H9 (cell line): Measurements from ENCODE around the gene ANXA3. TPM values are rescaled to one million over a fixed set of nuclear protein-coding genes. Genes with fewer than 3 reads are reported as not detected.

Source experiments
- DNase-seq: peaks from one replicate; pipeline ENCODE4 v3.0.0-alpha.2; 2017
- H2AFZ ChIP-seq: one replicate; pipeline ENCODE4 v1.6.1; 2013; ENCODE audit warnings: mild to moderate bottlenecking, low read length, control low read depth, moderate library complexity
- H2AK5ac ChIP-seq: 2 replicates; pipeline ENCODE4 v1.6.1; 2013; ENCODE audit warnings: low read length, control low read depth, mixed read lengths; ENCODE audit not compliant: insufficient read length
- H2BK120ac ChIP-seq: one replicate; pipeline ENCODE4 v1.6.1; 2013; ENCODE audit warnings: low read depth, mild to moderate bottlenecking, low read length, control low read depth, inconsistent platforms; ENCODE audit not compliant: poor library complexity, severe bottlenecking
- H2BK12ac ChIP-seq: 2 replicates; pipeline ENCODE4 v1.6.1; 2013; ENCODE audit warnings: low read length, control low read depth, mixed read lengths, low read depth; ENCODE audit not compliant: insufficient read length
- H2BK15ac ChIP-seq: 2 replicates; pipeline ENCODE4 v1.6.1; 2013; ENCODE audit warnings: low read depth, low read length, control low read depth
- H2BK20ac ChIP-seq: one replicate; pipeline ENCODE4 v1.6.1; 2013; ENCODE audit warnings: low read depth, mild to moderate bottlenecking, low read length, control low read depth, inconsistent platforms; ENCODE audit not compliant: poor library complexity, severe bottlenecking
- H2BK5ac ChIP-seq: 2 replicates; pipeline ENCODE4 v1.6.1; 2013; ENCODE audit warnings: low read length, control low read depth, mixed read lengths; ENCODE audit not compliant: insufficient read length
- H3K14ac ChIP-seq: 2 replicates; pipeline ENCODE4 v1.6.1; 2013; ENCODE audit warnings: low read length, control low read depth; ENCODE audit not compliant: insufficient read depth
- H3K18ac ChIP-seq: 2 replicates; pipeline ENCODE4 v1.6.1; 2013; ENCODE audit warnings: low read depth, mild to moderate bottlenecking, mixed read lengths, low read length, control low read depth; ENCODE audit not compliant: insufficient read length
- H3K23ac ChIP-seq: 2 replicates; pipeline ENCODE4 v1.6.1; 2013; ENCODE audit warnings: low read length, control low read depth, mixed read lengths, low read depth; ENCODE audit not compliant: insufficient read length
- H3K23me2 ChIP-seq: 2 replicates; pipeline ENCODE4 v1.6.1; 2013; ENCODE audit warnings: low read depth, mild to moderate bottlenecking, mixed read lengths, low read length, control low read depth; ENCODE audit not compliant: insufficient read length, poor library complexity, severe bottlenecking
- H3K27ac ChIP-seq: 2 replicates; pipeline ENCODE4 v1.5.1; 2013; ENCODE audit warnings: low read length, control low read depth, mixed read lengths, low read depth; ENCODE audit not compliant: insufficient read length
- H3K27me3 ChIP-seq: 2 replicates; pipeline ENCODE4 v1.6.1; 2013; ENCODE audit warnings: low read length, control low read depth, inconsistent platforms; ENCODE audit not compliant: insufficient read depth
- H3K4ac ChIP-seq: 2 replicates; pipeline ENCODE4 v1.6.1; 2013; ENCODE audit warnings: low read depth, mild to moderate bottlenecking, control low read depth, inconsistent platforms, low read length, moderate library complexity
- H3K4me1 ChIP-seq: 2 replicates; pipeline ENCODE4 v1.6.1; 2013; ENCODE audit warnings: low read length, control low read depth, inconsistent platforms; ENCODE audit not compliant: insufficient read depth
- H3K4me2 ChIP-seq: 2 replicates; pipeline ENCODE4 v1.6.1; 2013; ENCODE audit warnings: low read length, control low read depth, mixed read lengths; ENCODE audit not compliant: insufficient read length, insufficient read depth
- H3K56ac ChIP-seq: 2 replicates; pipeline ENCODE4 v1.6.1; 2013; ENCODE audit warnings: low read depth, mild to moderate bottlenecking, mixed read lengths, low read length, control low read depth; ENCODE audit not compliant: insufficient read length
- H3K79me1 ChIP-seq: 2 replicates; pipeline ENCODE4 v1.6.1; 2013; ENCODE audit warnings: low read depth, mild to moderate bottlenecking, moderate library complexity, low read length, control low read depth, inconsistent platforms; ENCODE audit not compliant: insufficient read depth, poor library complexity, severe bottlenecking
- H3K79me2 ChIP-seq: 2 replicates; pipeline ENCODE4 v1.6.1; 2013; ENCODE audit warnings: low read length, control low read depth, inconsistent platforms; ENCODE audit not compliant: insufficient read depth
- H3K9ac ChIP-seq: 2 replicates; pipeline ENCODE4 v1.6.1; 2013; ENCODE audit warnings: low read length, control low read depth, mixed read lengths; ENCODE audit not compliant: insufficient read length; ENCODE audit errors: extremely low read depth
- H3K9me3 ChIP-seq: one replicate; pipeline ENCODE4 v1.6.1; 2013; ENCODE audit warnings: low read depth, low read length, inconsistent platforms; ENCODE audit not compliant: control insufficient read depth
- H3T11ph ChIP-seq: one replicate; pipeline ENCODE4 v1.6.1; 2013; ENCODE audit warnings: mild to moderate bottlenecking, low read length, control low read depth, inconsistent platforms
- H4K20me1 ChIP-seq: one replicate; pipeline ENCODE4 v1.6.1; 2013; ENCODE audit not compliant: control insufficient read depth, insufficient read length, insufficient read depth
- H4K5ac ChIP-seq: 2 replicates; pipeline ENCODE4 v1.6.1; 2013; ENCODE audit warnings: low read depth, mild to moderate bottlenecking, mixed read lengths, low read length, control low read depth; ENCODE audit not compliant: insufficient read length
- H4K8ac ChIP-seq: replicated peaks from 2 replicates; pipeline ENCODE4 v1.6.1; 2013; ENCODE audit warnings: low read length, control low read depth, mixed read lengths, low read depth; ENCODE audit not compliant: insufficient read length
- H4K91ac ChIP-seq: 2 replicates; pipeline ENCODE4 v1.6.1; 2013; ENCODE audit warnings: low read depth, mild to moderate bottlenecking, moderate library complexity, mixed read lengths, low read length, control low read depth; ENCODE audit not compliant: insufficient read length
- H3K27ac Mint-ChIP-seq, 3 experiments: 2 replicates in 2 of 3; 3 replicates in 1 of 3; pipeline ENCODE4 v1.8.0; 2020 to 2021; ENCODE audit warnings: mixed read lengths in 3 of 3, mild to moderate bottlenecking in 1 of 3, moderate library complexity in 1 of 3
- H3K27me3 Mint-ChIP-seq: 2 replicates; pipeline ENCODE4 v1.8.0; 2021; ENCODE audit warnings: low read depth, mild to moderate bottlenecking, moderate library complexity, mixed read lengths
- H3K36me3 Mint-ChIP-seq, 3 experiments: 2 replicates in 2 of 3; 3 replicates in 1 of 3; pipeline ENCODE4 v1.8.0; 2020 to 2021; ENCODE audit warnings: low read depth in 3 of 3, mixed read lengths in 3 of 3; ENCODE audit not compliant: insufficient read depth in 1 of 3
- H3K4me1 Mint-ChIP-seq, 2 experiments: 2 replicates each; pipeline ENCODE4 v1.8.0; 2020; ENCODE audit warnings: mixed read lengths in 2 of 2
- H3K4me3 Mint-ChIP-seq, 2 experiments: 2 replicates in 1 of 2; 3 replicates in 1 of 2; pipeline ENCODE4 v1.8.0; 2020 to 2021; ENCODE audit warnings: mild to moderate bottlenecking in 2 of 2, mixed read lengths in 2 of 2, moderate library complexity in 1 of 2
- H3K9me3 Mint-ChIP-seq, 2 experiments: 2 replicates in 1 of 2; 3 replicates in 1 of 2; pipeline ENCODE4 v1.8.0; 2020; ENCODE audit warnings: mild to moderate bottlenecking in 2 of 2, mixed read lengths in 2 of 2, moderate library complexity in 1 of 2
- total RNA-seq: library from RNA; stranded (reverse); gene quantifications from 2 replicates; pipeline ENCODE4 v1.2.1, GENCODE V29; 2021
- TF ChIP-seq, protein P1 (sequence below): fragments of 200-600 bp; sonication (generic); conservative IDR thresholded peaks from 3 replicates; pipeline ENCODE4 v1.8.0; 2021; ENCODE audit warnings: antibody characterized with exemption, mild to moderate bottlenecking

ANXA3 gene
- total RNA-seq, 1 experiment from 2014 or later: 20.6 TPM

DNA sequence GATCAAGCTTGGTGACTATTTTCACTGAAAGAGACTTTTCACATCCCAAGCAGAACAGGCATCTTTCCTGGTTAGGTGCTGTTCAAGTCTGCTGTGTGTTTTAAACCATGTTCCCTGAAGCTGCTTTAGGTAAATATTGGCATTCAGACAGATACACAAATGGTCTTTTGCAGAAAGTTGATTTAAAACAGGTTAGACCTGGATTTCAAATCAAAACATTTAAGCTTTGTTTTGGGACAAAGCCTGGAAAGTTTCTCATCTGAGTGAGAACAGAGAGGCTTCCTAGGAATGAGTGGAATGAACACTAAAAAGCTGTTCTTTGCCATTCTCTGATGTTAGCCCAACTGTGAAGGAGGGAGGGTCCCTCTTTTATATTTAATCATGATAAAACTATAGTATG is 10.1 kb downstream of the ANXA3 start:
- no peak overlapping the region for H4K8ac ChIP-seq
- no peaks in the 10 kb centered on the region for H3K79me1 ChIP-seq
- H3K4me1 ChIP-seq: peaks cover 14% of the 10 kb centered on the region; the same call in 1 of the 2 replicates
- H3K4ac ChIP-seq: no peak overlapping the region
- no peaks in the 10 kb centered on the region for H3K27me3 ChIP-seq
- no peak overlapping the region for H3K56ac ChIP-seq
- H3K9ac ChIP-seq: no peak overlapping the region
- H3K4me3 Mint-ChIP-seq: no peak overlapping the region
- no peak overlapping the region for H2BK5ac ChIP-seq
- no peak overlapping the region for H2AFZ ChIP-seq
- H3K23me2 ChIP-seq: no peaks in the 10 kb centered on the region
- H3K9me3 Mint-ChIP-seq: no peaks in the 10 kb centered on the region
- H3K23ac ChIP-seq: no peak overlapping the region
- H2AK5ac ChIP-seq: no peak overlapping the region
- no peak overlapping the region for H3K27ac ChIP-seq
- H2BK20ac ChIP-seq: no peak overlapping the region
- H3K4me2 ChIP-seq: no peak overlapping the region
- H3K27me3 Mint-ChIP-seq: no peaks in the 10 kb centered on the region
- H4K5ac ChIP-seq: no peak overlapping the region
- H3K36me3 Mint-ChIP-seq: peaks cover 0 to 4% (median 0%) of the 10 kb centered on the region in 3 experiments; a peak in 1 of 7 replicates
- no peaks in the 10 kb centered on the region for H4K20me1 ChIP-seq
- no peak overlapping the region for H3K27ac Mint-ChIP-seq
- peaks cover 41 to 42% of the 10 kb centered on the region in 2 experiments for H3K4me1 Mint-ChIP-seq
- no peak overlapping the region for H3K14ac ChIP-seq
- H3T11ph ChIP-seq: no peak overlapping the region
- no peak overlapping the region for H4K91ac ChIP-seq
- TF ChIP-seq, protein P1, sequence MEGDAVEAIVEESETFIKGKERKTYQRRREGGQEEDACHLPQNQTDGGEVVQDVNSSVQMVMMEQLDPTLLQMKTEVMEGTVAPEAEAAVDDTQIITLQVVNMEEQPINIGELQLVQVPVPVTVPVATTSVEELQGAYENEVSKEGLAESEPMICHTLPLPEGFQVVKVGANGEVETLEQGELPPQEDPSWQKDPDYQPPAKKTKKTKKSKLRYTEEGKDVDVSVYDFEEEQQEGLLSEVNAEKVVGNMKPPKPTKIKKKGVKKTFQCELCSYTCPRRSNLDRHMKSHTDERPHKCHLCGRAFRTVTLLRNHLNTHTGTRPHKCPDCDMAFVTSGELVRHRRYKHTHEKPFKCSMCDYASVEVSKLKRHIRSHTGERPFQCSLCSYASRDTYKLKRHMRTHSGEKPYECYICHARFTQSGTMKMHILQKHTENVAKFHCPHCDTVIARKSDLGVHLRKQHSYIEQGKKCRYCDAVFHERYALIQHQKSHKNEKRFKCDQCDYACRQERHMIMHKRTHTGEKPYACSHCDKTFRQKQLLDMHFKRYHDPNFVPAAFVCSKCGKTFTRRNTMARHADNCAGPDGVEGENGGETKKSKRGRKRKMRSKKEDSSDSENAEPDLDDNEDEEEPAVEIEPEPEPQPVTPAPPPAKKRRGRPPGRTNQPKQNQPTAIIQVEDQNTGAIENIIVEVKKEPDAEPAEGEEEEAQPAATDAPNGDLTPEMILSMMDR: no peak
- H2BK15ac ChIP-seq: no peak overlapping the region
- H3K18ac ChIP-seq: no peak overlapping the region
- no peaks in the 10 kb centered on the region for H3K9me3 ChIP-seq
- H2BK12ac ChIP-seq: no peak overlapping the region
- H3K79me2 ChIP-seq: no peaks in the 10 kb centered on the region
- no peak for DNase-seq
- H2BK120ac ChIP-seq: no peak overlapping the region
